Erythroblast (primary cell): ENCODE measurements around the gene GUSB.

Source experiments
- GATA1 ChIP-seq: IDR thresholded peaks from 2 replicates; pipeline ENCODE4 v1.6.1; 2011; ENCODE audit warnings: low read depth, mild to moderate bottlenecking, control low read depth, low read length, moderate library complexity
- POLR2A ChIP-seq: IDR thresholded peaks from 2 replicates; pipeline ENCODE4 v1.6.1; 2011; ENCODE audit warnings: mild to moderate bottlenecking, low read length

GRCh38 chr7:65988084-65988483, 6.1 kb upstream of the GUSB start:
- TF ChIP-seq POLR2A: no peak
- TF ChIP-seq GATA1: no peak
